HG03280 (cell line): ENCODE results near the gene MCM9.
"Not testable (repeated sequence)": the region's sequence is repeated elsewhere in the genome, so short reads cannot be mapped to it uniquely, and the experiment has no call there.

ENCODE experiments used
- ATAC-seq: cut with Tn5 transposase; IDR thresholded peaks from one replicate; pipeline ENCODE4 v1.9.1; 2021; ENCODE audit warnings: mild to moderate bottlenecking, moderate library complexity; ENCODE audit not compliant: unreplicated experiment

MCM9 gene

GRCh38 chr6:118869350-118869749 is 65.6 kb downstream of the MCM9 start:
- no peak for ATAC-seq

- ATAC-seq, result not testable (repeated sequence)
Observed at GRCh38 chr6:118868901-118869300, 66.1 kb downstream of the MCM9 start.

GRCh38 chr6:118867181-118867580 is 67.8 kb downstream of the MCM9 start:
- ATAC-seq, result no peak

- ATAC-seq, result no peak
Observed at GRCh38 chr6:118865100-118865391, 69.9 kb downstream of the MCM9 start.

- ATAC-seq, result no peak
Observed at GRCh38 chr6:118864341-118865099, 70.4 kb downstream of the MCM9 start.

- no peak for ATAC-seq
Observed at GRCh38 chr6:118862443-118862842, 72.5 kb downstream of the MCM9 start.

- ATAC-seq, result no peak
Observed at GRCh38 chr6:118860880-118861279, 74.1 kb downstream of the MCM9 start.

GRCh38 chr6:118860363-118860762 is 74.6 kb downstream of the MCM9 start:
- no peak for ATAC-seq

GRCh38 chr6:118859517-118860064 is 75.4 kb downstream of the MCM9 start:
- no peak for ATAC-seq

GRCh38 chr6:118856301-118856700 is 78.7 kb downstream of the MCM9 start:
- no peak for ATAC-seq

GRCh38 chr6:118853408-118853807 is 81.6 kb downstream of the MCM9 start:
- ATAC-seq, result no peak

GRCh38 chr6:118844915-118845314 is 90.0 kb downstream of the MCM9 start:
- ATAC-seq, result peak; percentile 59

- ATAC-seq, result peak; percentile 81
Observed at GRCh38 chr6:118843685-118844390, 91.1 kb downstream of the MCM9 start.

GRCh38 chr6:118830691-118831090 is 104.3 kb downstream of the MCM9 start:
- ATAC-seq, result no peak

- ATAC-seq, result no peak
Observed at GRCh38 chr6:118829817-118830478, 105.0 kb downstream of the MCM9 start.

- ATAC-seq, result no peak
Observed at GRCh38 chr6:118826096-118826495, 108.9 kb downstream of the MCM9 start.

- no peak for ATAC-seq
Observed at GRCh38 chr6:118825661-118826060, 109.3 kb downstream of the MCM9 start.

GRCh38 chr6:118815495-118815894 is 119.5 kb downstream of the MCM9 start:
- ATAC-seq, result no peak

- ATAC-seq, result no peak
Observed at GRCh38 chr6:118813775-118814174, 121.2 kb downstream of the MCM9 start.

- ATAC-seq, result no peak
Observed at GRCh38 chr6:118812970-118813369, 122.0 kb downstream of the MCM9 start.

- peak; percentile 73 for ATAC-seq
Observed at GRCh38 chr6:118810420-118811027, 124.4 kb downstream of the MCM9 start.
